Activated naive CD4-positive, alpha-beta T cell treated with anti-CD3 and anti-CD28 coated beads, Interleukin-2, amount 10 ng/mL, durations not matched to agents 7 days and 5 days (primary cell): ENCODE measurements around the gene PLA2G2C.

Experiments
- CTCF ChIA-PET: fragments of 350-600 bp; sonication (Branson Sonifier 250); formaldehyde crosslinking; loops from one replicate; lab custom pipeline; 2021; ENCODE audit warnings: antibody characterized with exemption; lab: Charles Lee
- DNase-seq: peaks from one replicate; pipeline ENCODE4 v3.0.0-alpha.2; 2020
- H3K27ac Mint-ChIP-seq: one replicate; pipeline ENCODE4 v1.8.0; 2021; ENCODE audit warnings: mild to moderate bottlenecking, moderate library complexity, mixed read lengths
- H3K27me3 Mint-ChIP-seq: one replicate; pipeline ENCODE4 v1.8.0; 2021; ENCODE audit warnings: mild to moderate bottlenecking, mixed read lengths
- H3K36me3 Mint-ChIP-seq: one replicate; pipeline ENCODE4 v1.8.0; 2021; ENCODE audit warnings: mixed read lengths
- H3K4me1 Mint-ChIP-seq: one replicate; pipeline ENCODE4 v1.8.0; 2021; ENCODE audit warnings: mixed read lengths
- H3K4me3 Mint-ChIP-seq: one replicate; pipeline ENCODE4 v1.8.0; 2021; ENCODE audit warnings: mild to moderate bottlenecking, moderate library complexity, mixed read lengths
- H3K9me3 Mint-ChIP-seq: one replicate; pipeline ENCODE4 v1.8.0; 2021; ENCODE audit warnings: mixed read lengths

Gene PLA2G2C

GRCh38 chr1:20187103-20187812 lies 940 bp upstream of the PLA2G2C start:
- Mint-ChIP-seq H3K4me3 (peak overlapping the region; percentile 72), H3K9me3 (no peaks in the 10 kb centered on the region), H3K36me3 (peaks cover 2% of the 10 kb centered on the region), H3K27me3 (peaks cover 61% of the 10 kb centered on the region), H3K4me1 (peaks cover 58% of the 10 kb centered on the region), H3K27ac (no peak overlapping the region)
- peak; percentile 32 for DNase-seq
- CTCF ChIA-PET: interaction anchor here (1.5 kb wide), 1 partner anchor 8 kb away, joined by 4 read pairs; no protein-coding TSS in a partner anchor

- peak overlapping the region; percentile 72 for H3K4me3 Mint-ChIP-seq
- H3K4me1 Mint-ChIP-seq: peaks cover 58% of the 10 kb centered on the region
- peaks cover under 1% of the 10 kb centered on the region for H3K9me3 Mint-ChIP-seq
- CTCF ChIA-PET: interaction anchor here (1.3 kb wide), 1 partner anchor 9 kb away, joined by 3 read pairs; no protein-coding TSS in a partner anchor
- DNase-seq: peak; percentile 82
- H3K27ac Mint-ChIP-seq: peak overlapping the region; percentile 63
- peaks cover 2% of the 10 kb centered on the region for H3K36me3 Mint-ChIP-seq
- H3K27me3 Mint-ChIP-seq: peaks cover 50% of the 10 kb centered on the region
These were observed 1.1 kb downstream of the PLA2G2C start for GRCh38 chr1:20184997-20185833.

GRCh38 chr1:20184481-20184900 lies 1.8 kb downstream of the PLA2G2C start:
- DNase-seq: no peak
- peaks cover 58% of the 10 kb centered on the region for H3K4me1 Mint-ChIP-seq

GRCh38 chr1:20183616-20184271 lies 2.6 kb downstream of the PLA2G2C start:
- peak overlapping the region; percentile 74 for H3K27ac Mint-ChIP-seq
- H3K4me1 Mint-ChIP-seq: peaks cover 53% of the 10 kb centered on the region
- peaks cover 9% of the 10 kb centered on the region for H3K9me3 Mint-ChIP-seq
- H3K27me3 Mint-ChIP-seq: peaks cover 46% of the 10 kb centered on the region
- H3K4me3 Mint-ChIP-seq: no peak overlapping the region
- CTCF ChIA-PET: interaction anchor here (1.3 to 2.0 kb wide), 3 partner anchors 10 to 31 kb away, joined by 3 to 6 read pairs (median 6); no protein-coding TSS in a partner anchor
- peaks cover 6% of the 10 kb centered on the region for H3K36me3 Mint-ChIP-seq
- no peak for DNase-seq

More at GRCh38 chr1:20184481-20184900, 1.8 kb downstream of the PLA2G2C start:
- Mint-ChIP-seq H3K36me3 (peaks cover 6% of the 10 kb centered on the region), H3K27ac (peak overlapping the region; percentile 15), H3K4me3 (peak overlapping the region; percentile 29), H3K9me3 (peaks cover 8% of the 10 kb centered on the region), H3K27me3 (peaks cover 46% of the 10 kb centered on the region)
- CTCF ChIA-PET: interaction anchor here (1.3 to 2.0 kb wide), 2 partner anchors 9 to 32 kb away, joined by 3 to 6 read pairs; no protein-coding TSS in a partner anchor

- Mint-ChIP-seq H3K4me1 (peaks cover 46% of the 10 kb centered on the region), H3K27me3 (peaks cover 46% of the 10 kb centered on the region), H3K4me3 (no peak overlapping the region), H3K36me3 (peaks cover 6% of the 10 kb centered on the region), H3K27ac (no peak overlapping the region), H3K9me3 (peaks cover 9% of the 10 kb centered on the region)
- CTCF ChIA-PET: interaction anchor here (1.5 to 2.0 kb wide), 2 partner anchors 13 to 30 kb away, joined by 6 read pairs; no protein-coding TSS in a partner anchor
- no peak for DNase-seq
These were observed 3.3 kb downstream of the PLA2G2C start for GRCh38 chr1:20183035-20183434.

- Mint-ChIP-seq H3K27me3 (peaks cover 46% of the 10 kb centered on the region), H3K4me3 (no peak overlapping the region), H3K27ac (no peak overlapping the region), H3K9me3 (peaks cover 9% of the 10 kb centered on the region), H3K36me3 (peaks cover 6% of the 10 kb centered on the region), H3K4me1 (peaks cover 39% of the 10 kb centered on the region)
- CTCF ChIA-PET: interaction anchor here (1.5 to 5.1 kb wide), 3 partner anchors 12 to 30 kb away, joined by 6 to 32 read pairs (median 6); no protein-coding TSS in a partner anchor
- DNase-seq: no peak
These were observed 3.9 kb downstream of the PLA2G2C start for GRCh38 chr1:20182415-20182814.

- no peak overlapping the region for H3K27ac Mint-ChIP-seq
- H3K9me3 Mint-ChIP-seq: peaks cover 9% of the 10 kb centered on the region
- peaks cover 46% of the 10 kb centered on the region for H3K27me3 Mint-ChIP-seq
- no peak overlapping the region for H3K4me3 Mint-ChIP-seq
- CTCF ChIA-PET: interaction anchor here (1.0 to 5.1 kb wide), 5 partner anchors 9 to 314 kb away, joined by 3 to 32 read pairs (median 3); no protein-coding TSS in a partner anchor
- no peak for DNase-seq
- peaks cover 6% of the 10 kb centered on the region for H3K36me3 Mint-ChIP-seq
- H3K4me1 Mint-ChIP-seq: peaks cover 27% of the 10 kb centered on the region
These were observed 5.5 kb downstream of the PLA2G2C start for GRCh38 chr1:20180844-20181207.

GRCh38 chr1:20180129-20180843 lies 6.0 kb downstream of the PLA2G2C start:
- CTCF ChIA-PET: interaction anchor here (1.0 to 5.1 kb wide), 7 partner anchors 8 to 315 kb away, joined by 3 to 32 read pairs (median 4); no protein-coding TSS in a partner anchor
- Mint-ChIP-seq H3K9me3 (peaks cover 9% of the 10 kb centered on the region), H3K4me3 (no peak overlapping the region), H3K27ac (no peak overlapping the region), H3K27me3 (peaks cover 46% of the 10 kb centered on the region), H3K4me1 (peaks cover 22% of the 10 kb centered on the region), H3K36me3 (peaks cover 6% of the 10 kb centered on the region)
- no peak for DNase-seq

- CTCF ChIA-PET: interaction anchor here (1.1 to 5.1 kb wide), 6 partner anchors 8 to 20 kb away, joined by 3 to 32 read pairs (median 4); no protein-coding TSS in a partner anchor
- Mint-ChIP-seq H3K27me3 (peaks cover 45% of the 10 kb centered on the region), H3K9me3 (peaks cover 9% of the 10 kb centered on the region), H3K27ac (no peak overlapping the region), H3K4me3 (no peak overlapping the region), H3K36me3 (peaks cover 6% of the 10 kb centered on the region), H3K4me1 (peaks cover 21% of the 10 kb centered on the region)
- no peak for DNase-seq
These were observed 6.8 kb downstream of the PLA2G2C start for GRCh38 chr1:20179371-20180128.

GRCh38 chr1:20178634-20179370 lies 7.5 kb downstream of the PLA2G2C start:
- Mint-ChIP-seq H3K4me3 (no peak overlapping the region), H3K9me3 (peaks cover 9% of the 10 kb centered on the region), H3K4me1 (peaks cover 13% of the 10 kb centered on the region), H3K36me3 (peaks cover 6% of the 10 kb centered on the region), H3K27me3 (peaks cover 37% of the 10 kb centered on the region), H3K27ac (no peak overlapping the region)
- CTCF ChIA-PET: interaction anchor here (1.2 to 5.1 kb wide), 3 partner anchors 8 to 16 kb away, joined by 4 to 32 read pairs (median 5); no protein-coding TSS in a partner anchor
- no peak for DNase-seq

- Mint-ChIP-seq H3K36me3 (peaks cover 4% of the 10 kb centered on the region), H3K4me1 (peaks cover 21% of the 10 kb centered on the region), H3K4me3 (no peak overlapping the region), H3K27me3 (peaks cover 22% of the 10 kb centered on the region), H3K9me3 (peaks cover 7% of the 10 kb centered on the region), H3K27ac (no peak overlapping the region)
- DNase-seq: no peak
- CTCF ChIA-PET: no interaction called here
These were observed 11.2 kb downstream of the PLA2G2C start for GRCh38 chr1:20174937-20175666.
